PC-9 (cell line): ENCODE measurements around the gene SHC1. TPM values are rescaled to one million over a fixed set of nuclear protein-coding genes. Genes with fewer than 3 reads are reported as not detected.
A peak's percentile ranks its signal among the peaks of the same experiment; 100 is the strongest.

Source experiments
- BruUV-seq: library from RNA; stranded (reverse); fragments of 400-500 nt; replicated peaks from 2 replicates; lab custom pipeline; 2021; lab: Mats Ljungman, UMichigan
- CTCF ChIA-PET: fragments of 300-600 bp; sonication (Branson Sonifier 250); formaldehyde crosslinking; loops from one replicate; lab custom pipeline; 2022; ENCODE audit warnings: antibody characterized with exemption; lab: Charles Lee
- POLR2A ChIA-PET: fragments of 300-600 bp; sonication (Branson Sonifier 250); formaldehyde crosslinking; loops from one replicate; lab custom pipeline; 2022; ENCODE audit warnings: antibody characterized with exemption; ENCODE audit not compliant: unreplicated experiment; lab: Charles Lee
- DNase-seq, 2 experiments: peaks; one replicate each; pipeline versions ENCODE4 v3.0.0 to v3.0.0-alpha.2; 2015 to 2022; ENCODE audit warnings: mixed read lengths in 1 of 2
- H2AFZ ChIP-seq: fragments of 200-600 bp; sonication (generic); 2 replicates; pipeline ENCODE4 v1.8.1; 2017; ENCODE audit warnings: antibody characterized with exemption
- H3F3A ChIP-seq: fragments of 200-600 bp; sonication (generic); 2 replicates; pipeline ENCODE4 v1.8.1; 2017; ENCODE audit warnings: antibody characterized with exemption, mild to moderate bottlenecking, low read depth; ENCODE audit not compliant: insufficient read depth
- H3K27ac ChIP-seq: fragments of 200-600 bp; sonication (generic); 2 replicates; pipeline ENCODE4 v1.6.1; 2016; ENCODE audit warnings: mixed run types
- H3K27me3 ChIP-seq: fragments of 200-600 bp; sonication (generic); 2 replicates; pipeline ENCODE4 v1.6.1; 2016; ENCODE audit warnings: low read depth, mixed run types; ENCODE audit not compliant: insufficient read depth
- H3K36me3 ChIP-seq: fragments of 200-600 bp; sonication (generic); 2 replicates; pipeline ENCODE4 v1.6.1; 2016; ENCODE audit warnings: low read depth, mixed run types
- H3K4me1 ChIP-seq: fragments of 200-600 bp; sonication (generic); replicated peaks from 2 replicates; pipeline ENCODE4 v1.6.1; 2016; ENCODE audit warnings: mixed run types; ENCODE audit not compliant: insufficient read depth
- H3K4me2 ChIP-seq: fragments of 200-600 bp; sonication (generic); 2 replicates; pipeline ENCODE4 v1.6.1; 2017; ENCODE audit warnings: mixed run types
- H3K4me3 ChIP-seq: fragments of 200-600 bp; sonication (generic); 2 replicates; pipeline ENCODE4 v1.6.1; 2016; ENCODE audit warnings: mixed run types
- H3K79me2 ChIP-seq: fragments of 200-600 bp; sonication (generic); 2 replicates; pipeline ENCODE4 v1.6.1; 2017; ENCODE audit warnings: low read depth, mixed run types
- H3K9me2 ChIP-seq: fragments of 200-600 bp; sonication (generic); 2 replicates; pipeline ENCODE4 v1.8.1; 2017; ENCODE audit warnings: mild to moderate bottlenecking; ENCODE audit not compliant: insufficient read depth
- H3K9me3 ChIP-seq: fragments of 200-600 bp; sonication (generic); 2 replicates; pipeline ENCODE4 v1.8.1; 2016; ENCODE audit warnings: low read depth; ENCODE audit not compliant: insufficient read depth
- H4K20me1 ChIP-seq: fragments of 200-600 bp; sonication (generic); 2 replicates; pipeline ENCODE4 v1.8.1; 2017; ENCODE audit not compliant: insufficient read depth
- EZH2 ChIP-seq: fragments of 200-600 bp; sonication (generic); IDR thresholded peaks from 2 replicates; pipeline ENCODE4 v1.8.0; 2017; ENCODE audit warnings: antibody characterized with exemption, low read depth
- intact Hi-C: fragments of 100-400 bp; cut with micrococcal nuclease; formaldehyde crosslinking; loops from one replicate; pipeline ENCODE4 v1.10.0; 2022; ENCODE audit not compliant: unreplicated experiment
- total RNA-seq: library from RNA; stranded (reverse); gene quantifications from 2 replicates; pipeline ENCODE4 v1.2.3, GENCODE V29; 2021
- TF ChIP-seq, protein P1 (sequence below): fragments of 200-600 bp; sonication (generic); conservative IDR thresholded peaks from 2 replicates; pipeline ENCODE4 v1.6.1; 2017; ENCODE audit warnings: mixed run types, antibody characterized with exemption, mild to moderate bottlenecking, moderate library complexity

The SHC1 gene
- total RNA-seq, 1 experiment from 2014 or later = 210 TPM

- H3K4me2 ChIP-seq = peak overlapping the region; percentile 90
- ChIA-PET CTCF (no interaction called here), POLR2A (interaction anchor here (0.6 to 0.9 kb wide), 2 partner anchors 92 to 403 kb away, joined by 3 to 4 read pairs; partner anchors contain the start of gene KCNN3)
- H3K79me2 ChIP-seq = peaks cover 12% of the 10 kb centered on the region
- peak overlapping the region; percentile 78 for H3K4me3 ChIP-seq
- no peak overlapping the region for H2AFZ ChIP-seq
- peaks cover 16% of the 10 kb centered on the region for H3K4me1 ChIP-seq
- no peaks in the 10 kb centered on the region for H3K27me3 ChIP-seq
- peaks cover 53% of the 10 kb centered on the region for H3F3A ChIP-seq
- intact Hi-C loops = loop anchor here (5.0 kb wide), 1 partner anchor 40 kb away; the partner anchor contains the start of gene ZBTB7B
- BruUV-seq = TSS peak; percentile 82
- no peaks in the 10 kb centered on the region for H3K9me3 ChIP-seq
- peak overlapping the region; percentile 72 for H3K27ac ChIP-seq
- H3K36me3 ChIP-seq = peaks cover 22% of the 10 kb centered on the region
- TF ChIP-seq, protein P1, sequence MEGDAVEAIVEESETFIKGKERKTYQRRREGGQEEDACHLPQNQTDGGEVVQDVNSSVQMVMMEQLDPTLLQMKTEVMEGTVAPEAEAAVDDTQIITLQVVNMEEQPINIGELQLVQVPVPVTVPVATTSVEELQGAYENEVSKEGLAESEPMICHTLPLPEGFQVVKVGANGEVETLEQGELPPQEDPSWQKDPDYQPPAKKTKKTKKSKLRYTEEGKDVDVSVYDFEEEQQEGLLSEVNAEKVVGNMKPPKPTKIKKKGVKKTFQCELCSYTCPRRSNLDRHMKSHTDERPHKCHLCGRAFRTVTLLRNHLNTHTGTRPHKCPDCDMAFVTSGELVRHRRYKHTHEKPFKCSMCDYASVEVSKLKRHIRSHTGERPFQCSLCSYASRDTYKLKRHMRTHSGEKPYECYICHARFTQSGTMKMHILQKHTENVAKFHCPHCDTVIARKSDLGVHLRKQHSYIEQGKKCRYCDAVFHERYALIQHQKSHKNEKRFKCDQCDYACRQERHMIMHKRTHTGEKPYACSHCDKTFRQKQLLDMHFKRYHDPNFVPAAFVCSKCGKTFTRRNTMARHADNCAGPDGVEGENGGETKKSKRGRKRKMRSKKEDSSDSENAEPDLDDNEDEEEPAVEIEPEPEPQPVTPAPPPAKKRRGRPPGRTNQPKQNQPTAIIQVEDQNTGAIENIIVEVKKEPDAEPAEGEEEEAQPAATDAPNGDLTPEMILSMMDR = no peak; the same call in 1 of the 2 replicates
- TF ChIP-seq EZH2 = no peak
- H3K9me2 ChIP-seq = no peaks in the 10 kb centered on the region
- no peaks in the 10 kb centered on the region for H4K20me1 ChIP-seq
- no peak for DNase-seq
Measured at GRCh38 chr1:154962156-154962749, 8.3 kb downstream of the SHC1 start.

DNA sequence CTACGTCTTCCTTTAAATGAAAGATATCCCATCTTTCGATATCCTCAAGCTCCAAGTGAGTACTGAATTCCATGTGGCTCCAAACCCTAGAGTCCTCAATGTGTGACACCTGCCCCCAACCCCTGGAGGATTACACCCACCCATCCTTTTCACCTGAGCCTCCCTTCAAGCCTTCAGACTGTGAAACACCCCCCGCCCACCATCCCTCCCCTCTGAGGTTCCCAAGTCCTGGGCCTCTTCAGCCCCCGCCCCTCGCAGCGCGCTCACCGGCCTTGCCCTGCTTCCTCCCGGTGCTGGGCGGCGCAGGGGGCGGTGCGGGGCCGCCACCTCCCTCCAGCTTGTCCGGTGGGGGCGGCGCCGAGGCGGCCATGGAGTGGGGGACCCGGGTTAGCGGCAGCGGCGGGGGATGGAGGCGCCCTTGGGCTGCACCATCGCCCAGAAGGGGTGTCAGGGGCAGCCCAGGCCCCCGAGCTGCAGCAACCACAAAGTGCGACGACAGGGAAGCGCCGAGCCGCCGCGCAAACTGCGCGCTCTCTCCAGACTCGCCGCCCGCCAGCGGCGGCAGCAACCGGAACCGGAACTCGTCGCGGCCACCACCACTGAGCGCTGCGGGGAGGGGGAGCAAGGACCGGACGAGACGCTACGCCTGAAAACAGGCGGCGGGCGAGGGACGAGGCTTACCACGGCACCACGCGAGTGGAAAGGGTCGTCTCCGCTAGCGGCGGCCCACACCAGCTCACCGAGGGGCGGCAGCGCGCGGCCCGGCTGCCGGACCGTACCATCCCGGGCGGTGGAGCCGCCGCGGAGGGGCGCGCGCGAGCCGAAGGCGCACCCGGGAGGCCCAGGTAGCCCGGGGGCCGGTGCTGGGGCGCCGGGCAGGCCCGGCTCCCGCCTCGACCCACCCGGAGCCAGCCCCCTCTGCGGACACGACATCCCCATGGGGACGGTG is 9.1 kb downstream of the SHC1 start, which contains the start of gene PYGO2:
TSS of gene PYGO2 (minus strand) at position 576 of the 949 bp plus-strand sequence. CDS start at position 370, 206 bp downstream.
- ChIA-PET POLR2A (interaction anchor here (0.6 to 1.6 kb wide), 3 partner anchors 9 to 402 kb away, joined by 3 to 18 read pairs (median 4); partner anchors contain the start of genes KCNN3 and SHC1), CTCF (interaction anchor here (0.5 to 1.1 kb wide), 4 partner anchors 9 to 215 kb away, joined by 3 to 26 read pairs (median 4); partner anchors contain the start of gene SHC1)
- Histone ChIP-seq H3K27me3 (no peaks in the 10 kb centered on the region), H3K4me1 (peaks cover 20% of the 10 kb centered on the region), H3F3A (peaks cover 46% of the 10 kb centered on the region), H2AFZ (peak within 1 kb of the TSS; percentile 72), H3K9me3 (no peaks in the 10 kb centered on the region), H3K79me2 (peaks cover 12% of the 10 kb centered on the region), H4K20me1 (no peaks in the 10 kb centered on the region), H3K4me2 (peak within 1 kb of the TSS; percentile 90), H3K36me3 (peaks cover 14% of the 10 kb centered on the region; the same call in 1 of the 2 replicates), H3K9me2 (no peaks in the 10 kb centered on the region), H3K4me3 (peak within 1 kb of the TSS; percentile 78), H3K27ac (peak within 1 kb of the TSS; percentile 72)
- no TSS peak for BruUV-seq
- intact Hi-C loops = loop anchor here (2.0 to 5.0 kb wide), 3 partner anchors 41 to 89 kb away; partner anchors contain the start of genes ADAM15 and ZBTB7B
- TF ChIP-seq, protein P1 = peak; percentile 60; the same call in 1 of the 2 replicates
- TF ChIP-seq EZH2 = no peak
- peak; percentile 64 to 88 for DNase-seq
